Suprapubic skin (tissue), 4 donors: ENCODE data around the gene ADGRG1. TPM values are rescaled to one million over a fixed set of nuclear protein-coding genes. Genes with fewer than 3 reads are reported as not detected.

Experiments used
- DNase-seq, 2 donors: peaks; one replicate each; pipeline ENCODE4 v3.0.0-alpha.2; 2019; ENCODE audit warnings: low spot score in 2 of 2
- H3K27ac ChIP-seq: fragments of 200-600 bp; sonication (generic); one replicate; pipeline ENCODE4 v1.5.1; 2019
- H3K27me3 ChIP-seq: fragments of 200-600 bp; sonication (generic); one replicate; pipeline ENCODE4 v1.5.1; 2019
- H3K36me3 ChIP-seq: fragments of 200-600 bp; sonication (generic); one replicate; pipeline ENCODE4 v1.5.1; 2019
- H3K4me1 ChIP-seq: fragments of 200-600 bp; sonication (generic); one replicate; pipeline ENCODE4 v1.5.1; 2019
- H3K4me3 ChIP-seq: fragments of 200-600 bp; sonication (generic); one replicate; pipeline ENCODE4 v1.5.1; 2019; ENCODE audit warnings: mild to moderate bottlenecking
- H3K9me3 ChIP-seq: fragments of 200-600 bp; sonication (generic); one replicate; pipeline ENCODE4 v1.5.1; 2019
- CTCF ChIP-seq, 2 donors: fragments of 200-600 bp in 1 of 2; fragments of 450-650 bp in 1 of 2; sonication (generic) in 1 of 2; IDR thresholded peaks; one replicate each; pipeline ENCODE4 v1.5.1; 2016 to 2019; ENCODE audit warnings: antibody characterized with exemption in 2 of 2, mild to moderate bottlenecking in 1 of 2, moderate library complexity in 1 of 2
- EP300 ChIP-seq: sonication (generic); formaldehyde crosslinking; IDR thresholded peaks from one replicate; pipeline ENCODE4 v1.6.1; 2017; ENCODE audit warnings: antibody characterized with exemption
- POLR2A ChIP-seq, 2 donors: fragments of 450-650 bp; IDR thresholded peaks; one replicate each; pipeline ENCODE4 v1.6.1; 2017; ENCODE audit warnings: antibody characterized with exemption in 2 of 2, mild to moderate bottlenecking in 2 of 2, moderate library complexity in 2 of 2
- POLR2AphosphoS5 ChIP-seq, 3 donors: sonication (generic); formaldehyde crosslinking; IDR thresholded peaks; one replicate each; pipeline ENCODE4 v1.6.1; 2017; ENCODE audit warnings: antibody characterized with exemption in 3 of 3
- WGBS: methylation state at CpG from one replicate; pipeline ENCODE4 v1.1.5; 2018; 5-methylcytosine and 5-hydroxymethylcytosine counted together
- total RNA-seq, 4 donors: library from RNA; depleted of rRNA; stranded (reverse); fragments of >200 nt; gene quantifications; one replicate each; pipeline ENCODE4 v1.1.0, GENCODE V29; 2016

ADGRG1 gene
- total RNA-seq, 4 donors from 2014 or later, result 107 to 202 (median 139) TPM

GRCh38 chr16:57665541-57665940 is 37.1 kb downstream of the ADGRG1 start:
- Histone ChIP-seq H3K4me1 (peaks cover 5% of the 10 kb centered on the region), H3K27ac (no peak overlapping the region), H3K9me3 (no peaks in the 10 kb centered on the region), H3K36me3 (peaks cover 44% of the 10 kb centered on the region), H3K4me3 (no peak overlapping the region), H3K27me3 (no peaks in the 10 kb centered on the region)
- 86% methylated on average over 2 of the region's 4 CpGs for WGBS
- no peak for TF ChIP-seq EP300
- DNase-seq, result no peak

- no peaks in the 10 kb centered on the region for H3K27me3 ChIP-seq
- TF ChIP-seq CTCF (IDR thresholded peaks at IDR 0.05), result no peak
- TF ChIP-seq POLR2A (IDR thresholded peaks at IDR 0.05), result no peak
- no peak for TF ChIP-seq POLR2AphosphoS5 (IDR thresholded peaks at IDR 0.05)
- no peak for TF ChIP-seq EP300
- DNase-seq, result no peak
- H3K36me3 ChIP-seq, result peaks cover 35% of the 10 kb centered on the region
- H3K4me1 ChIP-seq, result peaks cover 5% of the 10 kb centered on the region
- 83% methylated on average over 9 of the region's 11 CpGs for WGBS
- no peaks in the 10 kb centered on the region for H3K9me3 ChIP-seq
- no peak overlapping the region for H3K4me3 ChIP-seq
- H3K27ac ChIP-seq, result no peak overlapping the region
These were observed 38.1 kb downstream of the ADGRG1 start for GRCh38 chr16:57666353-57667047.

- Histone ChIP-seq H3K9me3 (no peaks in the 10 kb centered on the region), H3K36me3 (peaks cover 29% of the 10 kb centered on the region), H3K27me3 (no peaks in the 10 kb centered on the region), H3K4me1 (peaks cover 5% of the 10 kb centered on the region), H3K4me3 (no peak overlapping the region), H3K27ac (no peak overlapping the region)
- no peak for DNase-seq
- WGBS, result 72% methylated on average over 4 of the region's 5 CpGs
- TF ChIP-seq POLR2AphosphoS5 (IDR thresholded peaks at IDR 0.05) (no peak), EP300 (no peak), CTCF (IDR thresholded peaks at IDR 0.05) (no peak), POLR2A (IDR thresholded peaks at IDR 0.05) (no peak)
These were observed 38.7 kb downstream of the ADGRG1 start for GRCh38 chr16:57667048-57667525.

- WGBS, result 76% methylated on average over 6 of the region's 17 CpGs
- Histone ChIP-seq H3K27ac (no peak overlapping the region), H3K4me3 (no peak overlapping the region), H3K4me1 (peaks cover 5% of the 10 kb centered on the region), H3K9me3 (no peaks in the 10 kb centered on the region), H3K27me3 (peaks cover 2% of the 10 kb centered on the region), H3K36me3 (peaks cover 23% of the 10 kb centered on the region)
- no peak for DNase-seq
- TF ChIP-seq CTCF (IDR thresholded peaks at IDR 0.05), result peak in 1 of 2 donors; percentile 27
- no peak for TF ChIP-seq POLR2AphosphoS5 (IDR thresholded peaks at IDR 0.05)
These were observed 39.3 kb downstream of the ADGRG1 start for GRCh38 chr16:57667526-57668262.

- H3K4me3 ChIP-seq, result no peak within 1 kb of the TSS
- H3K27ac ChIP-seq, result no peak within 1 kb of the TSS
- H3K36me3 ChIP-seq, result peaks cover 18% of the 10 kb centered on the region
These were observed 39.8 kb downstream of the ADGRG1 start, which contains the start of gene ADGRG3 for GRCh38 chr16:57668263-57668571. ADGRG3 (plus strand) TSS chr16:57668306; CDS start chr16:57668348, 42 bp downstream.

More at GRCh38 chr16:57668263-57668571, 39.8 kb downstream of the ADGRG1 start, which contains the start of gene ADGRG3:
- 81% methylated on average over 9 of the region's 11 CpGs for WGBS
- H3K9me3 ChIP-seq, result no peaks in the 10 kb centered on the region
- peaks cover 2% of the 10 kb centered on the region for H3K27me3 ChIP-seq
- no peak for TF ChIP-seq POLR2A (IDR thresholded peaks at IDR 0.05)
- no peak for TF ChIP-seq EP300
- no peak for TF ChIP-seq POLR2AphosphoS5 (IDR thresholded peaks at IDR 0.05)
- no peak for TF ChIP-seq CTCF (IDR thresholded peaks at IDR 0.05)
- H3K4me1 ChIP-seq, result peaks cover 5% of the 10 kb centered on the region
- DNase-seq, result no peak
